Measurements from ENCODE around the gene COMT.

GRCh38 chr22:19992481-19992911 lies 50.9 kb downstream of the COMT start:
- no peak for TF ChIP-seq HDGF (IDR thresholded peaks at IDR 0.05; ENCODE audit: borderline replicate concordance)
- no peak for TF ChIP-seq TARDBP (IDR thresholded peaks at IDR 0.05)
- TF ChIP-seq PKNOX1 (IDR thresholded peaks at IDR 0.05), result no peak
- no peak for TF ChIP-seq FOXA1 (IDR thresholded peaks at IDR 0.05)
- no peak for TF ChIP-seq ELF4 (IDR thresholded peaks at IDR 0.05)
- no peak for TF ChIP-seq BHLHE40 (IDR thresholded peaks at IDR 0.05; ENCODE audit: borderline replicate concordance)
- no peak for TF ChIP-seq FOXM1 (IDR thresholded peaks at IDR 0.05; ENCODE audit: borderline replicate concordance)
- TF ChIP-seq SP1 (IDR thresholded peaks at IDR 0.05), result no peak

Data from HEK293T (cell line).